GM12872 (cell line): Measurements from ENCODE around the gene DPF3.

Experiments used
- CTCF ChIP-seq: IDR thresholded peaks from 3 replicates; pipeline ENCODE4 v1.5.1; 2011; ENCODE audit warnings: low read depth, mild to moderate bottlenecking, low read length, moderate library complexity; ENCODE audit not compliant: insufficient read depth

Gene DPF3

GRCh38 chr14:72893636-72894322 lies at the start of gene DPF3:
DPF3 (minus strand) TSS chr14:72894101; CDS start chr14:72894088, 13 bp downstream.
- no peak for TF ChIP-seq CTCF

GRCh38 chr14:72942934-72943333 lies 49.0 kb upstream of the DPF3 start:
- TF ChIP-seq CTCF, result no peak

- TF ChIP-seq CTCF, result no peak
These were observed 47.5 kb upstream of the DPF3 start for GRCh38 chr14:72941286-72941985.

- no peak for TF ChIP-seq CTCF
These were observed 45.7 kb upstream of the DPF3 start for GRCh38 chr14:72939630-72940029.

GRCh38 chr14:72932893-72933292 lies 39.0 kb upstream of the DPF3 start:
- no peak for TF ChIP-seq CTCF

DNA sequence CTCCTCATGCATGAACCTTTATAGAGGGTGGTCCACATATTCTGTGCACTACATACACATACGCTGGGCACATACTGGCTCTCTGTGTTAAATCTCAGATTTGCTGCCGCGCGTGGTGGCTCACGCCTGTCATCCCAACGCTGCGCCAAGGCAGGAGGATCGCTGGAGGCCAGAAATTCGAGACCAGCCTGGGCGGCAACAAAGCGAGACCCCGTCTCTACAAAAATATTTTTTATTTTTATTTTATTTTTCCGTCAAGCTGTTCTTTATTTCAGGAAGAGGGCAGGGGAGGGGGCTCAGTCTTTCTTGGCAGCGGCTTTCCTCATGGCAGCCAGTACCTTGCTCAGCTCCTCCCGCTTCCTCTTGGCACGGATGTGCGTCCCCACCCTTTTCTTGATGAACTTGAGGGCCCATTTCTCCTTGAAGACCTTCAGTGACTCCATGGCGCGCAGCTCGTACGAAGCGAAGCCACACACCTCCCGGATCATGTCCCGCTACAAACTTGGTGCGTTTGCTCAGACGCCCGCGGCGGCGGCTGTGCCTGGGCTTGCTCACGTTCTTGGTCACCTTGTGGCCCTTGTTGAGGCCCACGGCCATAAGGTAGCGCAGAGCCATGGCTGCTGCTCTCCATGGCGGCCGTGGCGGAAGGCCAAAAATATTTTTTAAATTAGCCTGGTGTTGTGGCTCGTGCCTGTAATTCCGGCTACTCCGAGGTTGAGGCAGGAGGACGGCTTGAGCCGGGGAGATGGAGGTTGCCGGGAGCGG lies 35.6 kb upstream of the DPF3 start:
- TF ChIP-seq CTCF, result no peak

- no peak for TF ChIP-seq CTCF
These were observed 35.0 kb upstream of the DPF3 start for GRCh38 chr14:72928872-72929271.
